T-helper 9 cell (primary cell): ENCODE measurements around the gene RASL12.
"Not testable (repeated sequence)": the region's sequence is repeated elsewhere in the genome, so short reads cannot be mapped to it uniquely, and the experiment has no call there.

Experiments
- DNase-seq: peaks from one replicate; pipeline ENCODE4 v3.0.0-alpha.2; 2020

The RASL12 gene

GRCh38 chr15:65075607-65076395 lies 8.0 kb upstream of the RASL12 start:
- not testable (repeated sequence) for DNase-seq

GRCh38 chr15:65074946-65075345 lies 7.2 kb upstream of the RASL12 start:
- DNase-seq = not testable (repeated sequence)

DNA sequence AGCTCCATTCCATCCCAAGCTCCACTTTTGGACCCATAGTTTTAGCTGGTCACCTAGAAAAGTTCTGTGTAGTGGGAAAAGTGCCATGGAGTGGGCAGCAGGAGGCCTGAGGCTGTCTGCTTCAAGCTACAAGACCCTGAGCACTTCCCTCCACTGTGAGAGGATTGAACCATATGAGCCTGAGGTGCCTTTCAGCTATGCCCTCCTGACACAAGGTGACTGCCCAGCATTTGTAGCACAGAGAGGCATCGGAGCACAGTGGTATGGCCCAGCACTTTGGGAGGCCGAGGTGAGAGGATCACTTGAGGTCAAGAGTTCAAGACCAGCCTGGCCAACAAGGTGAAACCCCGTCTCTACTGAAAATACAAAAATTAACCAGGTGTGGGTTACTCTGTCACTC lies 4.8 kb upstream of the RASL12 start:
- DNase-seq = no peak

DNA sequence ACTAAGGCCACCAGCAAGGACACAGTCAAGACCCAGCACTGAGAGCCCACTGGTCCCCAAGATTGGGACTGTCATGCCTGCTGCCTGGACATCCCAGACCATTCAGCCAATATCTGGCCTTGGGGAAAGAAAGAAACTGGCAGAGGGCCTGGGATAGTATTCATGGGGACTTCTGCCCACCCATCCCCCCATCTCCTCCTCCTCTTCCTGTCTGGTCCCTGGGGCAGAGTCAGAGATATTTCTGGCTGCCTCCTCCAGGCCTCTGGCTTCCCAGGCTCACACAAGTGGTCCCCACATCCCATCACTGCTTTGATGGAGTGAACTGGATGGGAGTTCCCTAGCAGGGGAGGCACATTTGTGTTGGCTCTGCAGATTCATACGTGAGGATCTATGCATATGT lies 4.2 kb upstream of the RASL12 start:
- DNase-seq = no peak

- no peak for DNase-seq
Observed at GRCh38 chr15:65071381-65071811, 3.6 kb upstream of the RASL12 start.

- DNase-seq = no peak
Observed at GRCh38 chr15:65069779-65070546, 2.2 kb upstream of the RASL12 start.

- no peak for DNase-seq
Observed at GRCh38 chr15:65069179-65069578, 1.4 kb upstream of the RASL12 start.

DNA sequence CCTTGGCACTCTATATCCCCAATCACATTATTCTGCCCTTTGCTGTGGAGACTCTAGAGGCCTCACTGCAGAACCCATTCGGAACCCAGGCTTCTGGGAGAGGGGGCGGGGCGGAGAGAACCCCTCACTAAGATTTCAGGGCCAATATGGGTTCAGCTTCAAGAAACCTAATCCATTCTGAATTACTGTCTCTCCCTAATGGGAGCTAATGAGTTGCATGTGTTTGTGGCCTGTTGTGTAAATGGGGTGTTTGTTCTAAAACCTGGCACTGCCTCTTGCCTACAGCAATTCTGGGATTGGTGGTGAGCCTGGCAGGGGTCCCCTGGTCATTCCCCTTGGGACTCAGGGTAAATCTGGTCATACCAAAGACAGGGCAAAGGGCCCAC lies 605 bp upstream of the RASL12 start:
- DNase-seq = no peak

DNA sequence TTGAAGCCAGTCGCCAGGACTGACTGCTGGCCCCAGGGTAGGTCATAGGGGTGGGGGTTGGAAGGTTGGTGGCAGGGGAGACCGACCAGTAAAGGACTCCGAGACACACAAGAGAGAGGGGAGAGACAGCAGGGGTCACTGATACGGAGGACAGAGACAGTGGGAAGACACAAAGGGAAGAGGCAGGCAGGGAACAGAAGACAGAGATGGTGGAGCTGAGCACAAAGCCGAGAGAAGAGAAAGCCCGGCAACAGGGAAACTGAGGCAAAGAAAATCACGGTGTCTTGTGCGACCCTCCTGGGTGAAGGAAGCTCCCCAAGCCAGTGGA lies 510 bp downstream of the RASL12 start:
- DNase-seq = no peak

GRCh38 chr15:65066635-65067316 lies 1.0 kb downstream of the RASL12 start:
- DNase-seq = no peak

- DNase-seq = no peak
Observed at GRCh38 chr15:65066001-65066634, 1.7 kb downstream of the RASL12 start.

- DNase-seq = no peak
Observed at GRCh38 chr15:65062726-65063125, 5.1 kb downstream of the RASL12 start.

- DNase-seq = no peak
Observed at GRCh38 chr15:65062061-65062460, 5.7 kb downstream of the RASL12 start.

DNA sequence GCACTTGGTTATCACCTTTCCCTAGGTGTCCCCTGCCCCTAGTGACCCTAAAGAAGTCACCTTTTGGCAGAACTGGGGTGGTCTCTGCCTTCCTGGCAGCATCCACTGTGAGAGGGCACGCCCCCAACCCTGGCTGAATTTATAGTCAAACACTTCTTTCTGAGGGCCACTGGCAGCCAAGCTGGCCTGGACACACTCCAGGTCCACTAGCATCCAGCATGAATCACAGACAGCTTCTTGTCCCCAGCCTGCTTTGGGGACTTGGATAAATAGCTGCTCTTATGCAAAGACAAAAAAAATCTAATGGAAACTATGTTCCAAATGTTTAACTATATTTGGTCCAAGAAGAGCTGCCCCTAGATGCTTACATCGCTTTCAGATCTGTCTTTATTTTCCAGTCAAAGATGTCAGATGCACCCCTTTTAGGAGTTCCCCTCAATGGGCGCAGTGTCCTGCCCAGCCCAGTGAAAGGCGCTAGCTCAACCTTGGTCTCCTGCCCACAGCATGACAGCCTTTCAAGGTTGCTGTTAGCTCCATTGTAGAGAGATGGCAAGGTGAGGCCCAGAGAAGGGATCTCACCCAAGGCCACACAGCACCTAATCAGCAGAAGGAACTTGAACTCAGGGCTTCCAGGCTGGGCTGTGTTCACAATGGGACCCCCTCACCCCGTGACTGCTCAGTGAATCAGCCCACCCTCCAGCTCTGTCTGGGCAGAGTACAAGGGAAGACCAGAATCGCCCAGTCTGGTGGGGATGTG lies 7.0 kb downstream of the RASL12 start:
- DNase-seq = no peak

DNA sequence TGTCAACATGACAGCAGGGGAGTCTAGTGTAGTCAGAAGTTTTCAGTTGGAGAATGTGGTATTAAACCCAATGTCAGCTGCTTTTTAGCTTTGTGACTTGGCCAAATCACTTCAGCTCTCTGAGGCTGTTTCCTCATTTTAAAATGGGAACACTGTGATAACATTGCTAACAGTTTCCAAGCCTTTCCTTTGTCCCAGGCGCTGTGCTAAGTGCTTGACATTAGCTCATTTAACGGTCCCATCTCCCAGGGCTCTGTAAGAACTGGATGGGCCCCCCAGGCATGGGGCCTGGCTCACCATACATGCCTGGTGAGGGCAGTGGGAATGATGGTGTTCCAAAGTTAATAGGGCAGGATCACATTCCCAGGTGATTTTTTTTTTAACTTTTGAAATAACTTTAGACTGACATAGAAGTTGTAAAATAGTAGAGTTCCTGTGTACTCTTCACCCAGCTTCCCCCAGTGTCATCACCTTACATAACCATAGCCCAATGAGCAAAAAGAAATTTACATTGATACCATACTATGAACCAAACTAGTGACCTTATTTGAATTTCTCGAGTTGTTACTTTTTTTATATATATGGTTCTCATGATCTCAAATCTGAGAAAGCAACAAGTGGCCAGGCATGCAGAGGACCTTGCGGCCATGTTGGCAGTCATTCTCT lies 7.7 kb downstream of the RASL12 start:
- no peak for DNase-seq

- DNase-seq = no peak
Observed at GRCh38 chr15:65059369-65059750, 8.4 kb downstream of the RASL12 start.

GRCh38 chr15:65058394-65059368 lies 9.1 kb downstream of the RASL12 start:
- no peak for DNase-seq

DNA sequence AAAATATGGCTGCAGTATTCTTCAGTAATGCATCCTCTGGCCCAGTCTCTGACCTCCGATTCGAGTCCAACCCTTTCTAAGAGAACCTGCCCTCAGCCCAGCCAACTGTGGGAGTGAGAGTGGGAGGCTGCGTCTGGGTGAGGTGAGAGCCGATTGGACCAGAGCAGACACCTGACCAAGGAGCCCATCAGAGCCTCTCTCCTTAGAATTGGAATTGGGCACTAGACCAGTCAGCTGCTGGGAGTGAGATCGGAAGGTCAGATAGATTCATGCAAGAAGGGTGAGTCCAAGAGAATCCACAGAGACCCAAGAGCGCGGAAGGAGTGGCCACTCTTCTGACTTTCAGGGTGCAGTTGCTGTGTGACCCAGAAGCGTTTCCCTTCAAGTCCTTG lies 10.2 kb downstream of the RASL12 start:
- DNase-seq = no peak

GRCh38 chr15:65056868-65057548 lies 10.8 kb downstream of the RASL12 start:
- DNase-seq = no peak

- DNase-seq = no peak
Observed at GRCh38 chr15:65056106-65056505, 11.7 kb downstream of the RASL12 start.
